SU-DHL-6 (cell line): Measurements from ENCODE around the gene GABBR2.

Experiments
- H2AFZ ChIP-seq: fragments of 200-600 bp; sonication (generic); 2 replicates; pipeline ENCODE4 v1.6.1; 2014; ENCODE audit warnings: low read depth, mild to moderate bottlenecking, moderate library complexity, mixed read lengths, antibody characterized with exemption, low read length; ENCODE audit not compliant: severe bottlenecking
- H3F3A ChIP-seq: fragments of 200-600 bp; shearing (Covaris generic); 2 replicates; pipeline ENCODE4 v1.6.0; 2016; ENCODE audit warnings: antibody characterized with exemption, mild to moderate bottlenecking; ENCODE audit not compliant: insufficient read depth
- H3K27ac ChIP-seq: fragments of 200-600 bp; sonication (generic); 2 replicates; pipeline ENCODE4 v1.5.1; 2016; ENCODE audit warnings: low read depth, mild to moderate bottlenecking, low read length, moderate library complexity, mixed read lengths
- H3K27me3 ChIP-seq: fragments of 200-600 bp; sonication (generic), shearing (Covaris generic); 2 replicates; pipeline ENCODE4 v1.6.0; 2014; ENCODE audit warnings: mild to moderate bottlenecking, low read length
- H3K36me3 ChIP-seq: fragments of 200-600 bp; sonication (generic); 2 replicates; pipeline ENCODE4 v1.6.1; 2014; ENCODE audit warnings: mild to moderate bottlenecking, low read length, mixed read lengths
- H3K4me2 ChIP-seq: fragments of 300-600, 200-600 bp; shearing (Covaris generic), sonication (generic); 2 replicates; pipeline ENCODE4 v1.6.0; 2014; ENCODE audit warnings: low read length, low read depth, mild to moderate bottlenecking; ENCODE audit not compliant: poor library complexity, severe bottlenecking
- H3K4me3 ChIP-seq: fragments of 200-600 bp; sonication (generic); 2 replicates; pipeline ENCODE4 v1.5.1; 2014; ENCODE audit warnings: antibody characterized with exemption, low read length, mild to moderate bottlenecking, mixed read lengths; ENCODE audit not compliant: insufficient read depth, poor library complexity, severe bottlenecking
- H3K79me2 ChIP-seq: fragments of 200-600 bp; sonication (generic); 2 replicates; pipeline ENCODE4 v1.6.1; 2014; ENCODE audit warnings: mild to moderate bottlenecking, low read length, moderate library complexity; ENCODE audit not compliant: insufficient read depth
- H3K9ac ChIP-seq: fragments of 200-600 bp; sonication (generic); 2 replicates; pipeline ENCODE4 v1.7.0; 2014; ENCODE audit warnings: mild to moderate bottlenecking, low read length
- H3K9me2 ChIP-seq: fragments of 200-600 bp; sonication (generic); replicated peaks from 2 replicates; pipeline ENCODE4 v1.6.1; 2014; ENCODE audit warnings: low read length; ENCODE audit not compliant: insufficient read depth
- H3K9me3 ChIP-seq: fragments of 200-600 bp; sonication (generic); 2 replicates; pipeline ENCODE4 v1.6.1; 2014; ENCODE audit warnings: low read length, mixed read lengths; ENCODE audit not compliant: insufficient read depth
- H4K20me1 ChIP-seq: fragments of 200-600 bp; sonication (generic); 2 replicates; pipeline ENCODE4 v1.6.1; 2014; ENCODE audit warnings: low read depth, mild to moderate bottlenecking, antibody characterized with exemption, low read length, moderate library complexity, mixed read lengths
- CTCF ChIP-seq: fragments of 200-600 bp; sonication (generic); IDR thresholded peaks from one replicate; pipeline ENCODE4 v1.5.1; 2017; ENCODE audit warnings: antibody characterized with exemption, mild to moderate bottlenecking, low read length, moderate library complexity; ENCODE audit not compliant: insufficient read depth, poor library complexity, severe bottlenecking
- EZH2phosphoT487 ChIP-seq: fragments of 200-600 bp; sonication (generic), shearing (Covaris generic); conservative IDR thresholded peaks from 2 replicates; pipeline ENCODE4 v1.6.1; 2018; ENCODE audit warnings: mild to moderate bottlenecking, antibody characterized with exemption, low read length, moderate library complexity, mixed read lengths

Gene GABBR2

GRCh38 chr9:98312365-98312764 is 396.4 kb downstream of the GABBR2 start:
- H3F3A ChIP-seq: no peaks in the 10 kb centered on the region
- no peaks in the 10 kb centered on the region for H3K36me3 ChIP-seq
- H3K79me2 ChIP-seq: no peaks in the 10 kb centered on the region
- H3K4me2 ChIP-seq: no peak overlapping the region
- H3K9ac ChIP-seq: no peak overlapping the region
- H3K27me3 ChIP-seq: no peaks in the 10 kb centered on the region
- no peak overlapping the region for H3K27ac ChIP-seq
- no peak for TF ChIP-seq CTCF
- TF ChIP-seq EZH2phosphoT487: no peak
- H3K9me2 ChIP-seq: no peaks in the 10 kb centered on the region
- H2AFZ ChIP-seq: no peak overlapping the region
- no peak overlapping the region for H3K4me3 ChIP-seq
- no peaks in the 10 kb centered on the region for H4K20me1 ChIP-seq
- H3K9me3 ChIP-seq: no peaks in the 10 kb centered on the region

- H3F3A ChIP-seq: no peaks in the 10 kb centered on the region
- no peak overlapping the region for H3K4me3 ChIP-seq
- H3K27ac ChIP-seq: no peak overlapping the region
- TF ChIP-seq EZH2phosphoT487 (no peak), CTCF (no peak)
- H2AFZ ChIP-seq: no peak overlapping the region
- H3K9ac ChIP-seq: no peak overlapping the region
- H3K79me2 ChIP-seq: no peaks in the 10 kb centered on the region
- H4K20me1 ChIP-seq: no peaks in the 10 kb centered on the region
- no peak overlapping the region for H3K4me2 ChIP-seq
- H3K27me3 ChIP-seq: no peaks in the 10 kb centered on the region
- H3K9me2 ChIP-seq: no peaks in the 10 kb centered on the region
- no peaks in the 10 kb centered on the region for H3K36me3 ChIP-seq
- H3K9me3 ChIP-seq: no peaks in the 10 kb centered on the region
Measured at GRCh38 chr9:98311541-98311940, 397.2 kb downstream of the GABBR2 start.

GRCh38 chr9:98310752-98311392 is 397.9 kb downstream of the GABBR2 start:
- Histone ChIP-seq H3K27ac (no peak overlapping the region), H3K4me2 (no peak overlapping the region), H3K27me3 (no peaks in the 10 kb centered on the region), H3F3A (no peaks in the 10 kb centered on the region), H3K9ac (no peak overlapping the region), H3K36me3 (no peaks in the 10 kb centered on the region), H3K4me3 (no peak overlapping the region), H2AFZ (no peak overlapping the region), H3K79me2 (no peaks in the 10 kb centered on the region), H3K9me3 (no peaks in the 10 kb centered on the region), H3K9me2 (no peaks in the 10 kb centered on the region), H4K20me1 (no peaks in the 10 kb centered on the region)
- no peak for TF ChIP-seq EZH2phosphoT487
- TF ChIP-seq CTCF: no peak
